Measurements from ENCODE around the gene AGGF1. TPM values are rescaled to one million over a fixed set of nuclear protein-coding genes. Genes with fewer than 3 reads are reported as not detected.
A peak's percentile ranks its signal among the peaks of the same experiment; 100 is the strongest.

AGGF1 gene
- total and polyA plus RNA-seq, 7 experiments from 2014 or later: 17.2 to 33.3 (median 29.2) TPM

DNA sequence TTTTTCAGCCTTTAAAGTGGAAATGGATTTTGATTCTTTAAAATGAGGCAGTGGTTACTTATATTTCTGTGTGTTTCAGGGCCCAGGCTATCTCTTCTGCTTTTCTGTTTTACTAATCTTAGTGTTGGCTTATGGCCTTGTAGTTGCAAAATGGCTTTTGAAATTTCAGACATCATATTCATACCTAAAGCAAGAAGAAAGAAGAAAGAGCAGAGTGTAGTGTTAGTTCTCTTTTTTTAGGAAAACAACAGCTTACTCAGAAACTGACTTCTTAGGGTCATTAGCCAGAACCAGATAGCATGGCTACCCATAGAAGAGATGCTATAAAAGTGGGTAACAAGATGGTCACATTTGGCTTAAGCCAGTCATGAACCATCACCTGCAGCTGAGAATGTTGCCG, 36.0 kb downstream of the AGGF1 start:
- POLR2A ChIA-PET: no interaction called here
- Histone ChIP-seq H3K4me1 (ENCODE audit: control insufficient read depth in 2 of 2, insufficient read depth in 2 of 2, low read length in 2 of 2) (no peaks in the 10 kb centered on the region), H3K9me3 (ENCODE audit: control insufficient read depth in 2 of 3, low read length in 3 of 3) (no peaks in the 10 kb centered on the region), H3K27me3 (ENCODE audit: control insufficient read depth in 2 of 2, insufficient read depth in 2 of 2, low read length in 2 of 2) (no peaks in the 10 kb centered on the region), H3K4me3 (ENCODE audit: low read length) (no peak overlapping the region), H3K27ac (ENCODE audit: low read depth, low read length) (no peak overlapping the region), H3K36me3 (ENCODE audit: control insufficient read depth in 2 of 3, insufficient read depth in 3 of 3, low read length in 3 of 3) (peaks cover 6 to 34% (median 7%) of the 10 kb centered on the region in 3 experiments)
- ATAC-seq (no peak), DNase-seq (no peak)
- CTCF ChIA-PET: no interaction called here
- H3K4me3 Mint-ChIP-seq: no peak overlapping the region
- no peaks in the 10 kb centered on the region for H3K9me3 Mint-ChIP-seq
- peak overlapping the region in 1 of 9 donors; percentile 7 for H3K27ac Mint-ChIP-seq
- peaks cover 0 to 14% (median 6%) of the 10 kb centered on the region in 7 donors for H3K4me1 Mint-ChIP-seq
- H3K27me3 Mint-ChIP-seq: no peaks in the 10 kb centered on the region
- intact Hi-C loops (cut with micrococcal nuclease): loop anchor here in 1 of 2 donors (10.0 kb wide), 1 partner anchor 1199 kb away; no protein-coding TSS in a partner anchor
- H3K36me3 Mint-ChIP-seq: peaks cover 18 to 78% (median 43%) of the 10 kb centered on the region in 5 donors

DNA sequence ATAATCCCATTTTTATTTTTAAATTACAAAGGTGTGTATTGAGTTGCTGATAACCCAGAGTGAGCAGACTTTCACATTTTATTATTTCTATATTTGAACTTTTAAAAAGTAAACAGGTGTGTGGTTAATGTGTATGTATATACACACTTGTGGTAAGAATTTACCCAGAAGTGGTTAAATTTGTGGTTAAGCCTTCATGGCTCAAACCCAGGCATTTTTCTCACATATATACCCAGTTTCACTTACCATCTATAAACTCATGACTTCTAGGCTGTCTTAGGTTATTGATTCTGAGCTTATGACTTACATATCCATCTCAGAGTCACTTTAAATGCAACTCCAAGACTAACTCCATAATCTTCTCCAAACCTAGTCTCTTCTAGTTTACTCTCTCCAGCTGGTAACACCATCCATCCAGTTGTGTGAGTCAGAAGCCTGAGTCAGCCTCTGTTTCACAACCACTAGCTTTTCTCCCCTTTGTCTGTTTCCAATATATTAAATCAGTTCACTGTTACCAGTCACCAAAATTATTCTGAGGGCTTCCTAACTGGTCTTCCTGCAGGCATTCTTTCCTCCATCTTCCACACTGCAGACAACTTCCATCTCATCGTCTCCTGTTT, 36.7 kb downstream of the AGGF1 start:
- peak overlapping the region in 1 of 9 donors; percentile 7 for H3K27ac Mint-ChIP-seq
- intact Hi-C loops (cut with micrococcal nuclease): loop anchor here in 1 of 2 donors (10.0 kb wide), 1 partner anchor 1198 kb away; no protein-coding TSS in a partner anchor
- DNase-seq: no peak
- ChIA-PET POLR2A (interaction anchor here (1.0 kb wide), 1 partner anchor 33 kb away, joined by 3 read pairs; no protein-coding TSS in a partner anchor), CTCF (interaction anchor here (1.2 kb wide), 1 partner anchor 31 kb away, joined by 3 read pairs; no protein-coding TSS in a partner anchor)
- no peaks in the 10 kb centered on the region for H3K9me3 ChIP-seq (ENCODE audit: control insufficient read depth in 2 of 3, low read length in 3 of 3)
- H3K36me3 ChIP-seq (ENCODE audit: control insufficient read depth in 2 of 3, insufficient read depth in 3 of 3, low read length in 3 of 3): peaks cover under 1 to 26% (median 6%) of the 10 kb centered on the region in 3 experiments
- peaks cover 18 to 71% (median 39%) of the 10 kb centered on the region in 5 donors for H3K36me3 Mint-ChIP-seq
- peaks cover 0 to 14% (median 6%) of the 10 kb centered on the region in 7 donors for H3K4me1 Mint-ChIP-seq
- no peaks in the 10 kb centered on the region for H3K4me1 ChIP-seq (ENCODE audit: control insufficient read depth in 2 of 2, insufficient read depth in 2 of 2, low read length in 2 of 2)
- H3K4me3 ChIP-seq (ENCODE audit: low read length): no peak overlapping the region
- H3K4me3 Mint-ChIP-seq: no peak overlapping the region
- no peaks in the 10 kb centered on the region for H3K9me3 Mint-ChIP-seq
- no peak overlapping the region for H3K27ac ChIP-seq (ENCODE audit: low read depth, low read length)
- ATAC-seq: peak; percentile 47
- H3K27me3 ChIP-seq (ENCODE audit: control insufficient read depth in 2 of 2, insufficient read depth in 2 of 2, low read length in 2 of 2): no peaks in the 10 kb centered on the region
- H3K27me3 Mint-ChIP-seq: no peaks in the 10 kb centered on the region

DNA sequence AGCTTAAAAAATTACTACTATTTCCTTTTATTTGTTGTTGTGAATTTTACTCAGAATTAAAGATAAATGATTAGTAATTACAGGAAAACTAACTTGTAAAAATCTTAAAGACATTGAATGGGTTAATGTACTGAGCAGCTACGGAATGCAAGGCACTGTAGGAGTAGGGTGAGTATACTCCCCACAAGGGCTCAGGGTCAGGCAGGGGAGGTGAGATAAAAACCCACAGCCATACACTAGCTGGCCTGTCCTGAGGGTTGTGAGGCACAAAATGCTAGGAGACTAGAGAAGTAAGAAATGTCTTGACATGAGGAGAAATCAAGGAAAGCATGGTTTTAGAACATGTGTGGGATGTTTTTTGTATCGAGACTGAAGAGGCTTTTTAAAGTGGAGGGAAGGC, 43.5 kb downstream of the AGGF1 start:
- no peaks in the 10 kb centered on the region for H3K27me3 ChIP-seq (ENCODE audit: control insufficient read depth in 2 of 2, insufficient read depth in 2 of 2, low read length in 2 of 2)
- intact Hi-C loops (cut with micrococcal nuclease): no loop called here
- peaks cover 3 to 4% of the 10 kb centered on the region in 2 donors for H3K4me1 ChIP-seq (ENCODE audit: control insufficient read depth in 2 of 2, insufficient read depth in 2 of 2, low read length in 2 of 2)
- no peaks in the 10 kb centered on the region for H3K9me3 ChIP-seq (ENCODE audit: control insufficient read depth in 2 of 3, low read length in 3 of 3)
- H3K4me3 ChIP-seq (ENCODE audit: low read length): no peak overlapping the region
- Mint-ChIP-seq H3K4me3 (no peak overlapping the region), H3K9me3 (peaks cover 0 to 1% (median 0%) of the 10 kb centered on the region in 11 donors), H3K36me3 (peaks cover 6 to 28% (median 17%) of the 10 kb centered on the region in 5 donors), H3K27ac (no peak overlapping the region), H3K27me3 (no peaks in the 10 kb centered on the region), H3K4me1 (peaks cover 8 to 16% (median 11%) of the 10 kb centered on the region in 7 donors)
- ChIA-PET POLR2A (no interaction called here), CTCF (no interaction called here)
- no peak overlapping the region for H3K27ac ChIP-seq (ENCODE audit: low read depth, low read length)
- H3K36me3 ChIP-seq (ENCODE audit: control insufficient read depth in 2 of 3, insufficient read depth in 3 of 3, low read length in 3 of 3): peaks cover 0 to 8% (median 0%) of the 10 kb centered on the region in 3 experiments
- no peak for DNase-seq
- no peak for ATAC-seq

DNA sequence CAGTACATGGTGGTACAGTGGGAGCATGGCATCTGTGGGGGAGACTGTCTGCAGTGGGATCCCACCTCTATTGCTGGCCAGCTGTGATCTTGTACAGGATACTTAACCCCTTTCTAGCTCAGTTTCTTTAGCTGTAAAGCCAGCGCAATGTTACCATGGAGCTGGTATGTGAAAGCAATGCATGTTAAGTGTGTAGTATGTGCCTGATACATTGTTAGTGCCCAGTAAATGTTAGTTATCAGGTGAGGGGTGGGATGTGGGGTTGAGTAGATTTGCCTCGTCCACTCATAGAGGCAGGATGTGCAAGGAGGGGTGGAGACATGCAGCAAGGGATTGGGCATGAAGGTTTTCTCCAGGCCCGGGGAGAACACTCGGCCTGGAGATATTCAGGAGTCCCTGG, 44.5 kb downstream of the AGGF1 start:
- H3K36me3 Mint-ChIP-seq: peaks cover 5 to 18% (median 9%) of the 10 kb centered on the region in 5 donors
- CTCF ChIA-PET: no interaction called here
- H3K9me3 ChIP-seq (ENCODE audit: control insufficient read depth in 2 of 3, low read length in 3 of 3): no peaks in the 10 kb centered on the region
- peaks cover 0 to 8% (median 0%) of the 10 kb centered on the region in 3 experiments for H3K36me3 ChIP-seq (ENCODE audit: control insufficient read depth in 2 of 3, insufficient read depth in 3 of 3, low read length in 3 of 3)
- no peaks in the 10 kb centered on the region for H3K27me3 ChIP-seq (ENCODE audit: control insufficient read depth in 2 of 2, insufficient read depth in 2 of 2, low read length in 2 of 2)
- H3K4me1 Mint-ChIP-seq: peaks cover 8 to 16% (median 11%) of the 10 kb centered on the region in 7 donors
- ATAC-seq (no peak), DNase-seq (no peak)
- POLR2A ChIA-PET: no interaction called here
- H3K27ac ChIP-seq (ENCODE audit: low read depth, low read length): no peak overlapping the region
- H3K27ac Mint-ChIP-seq: peak overlapping the region in 2 of 9 donors; percentile 45 to 46
- peaks cover 3 to 4% of the 10 kb centered on the region in 2 donors for H3K4me1 ChIP-seq (ENCODE audit: control insufficient read depth in 2 of 2, insufficient read depth in 2 of 2, low read length in 2 of 2)
- intact Hi-C loops (cut with micrococcal nuclease): no loop called here
- no peak overlapping the region for H3K4me3 ChIP-seq (ENCODE audit: low read length)
- no peak overlapping the region for H3K4me3 Mint-ChIP-seq
- H3K27me3 Mint-ChIP-seq: no peaks in the 10 kb centered on the region
- H3K9me3 Mint-ChIP-seq: peaks cover 0 to 1% (median 0%) of the 10 kb centered on the region in 11 donors

DNA sequence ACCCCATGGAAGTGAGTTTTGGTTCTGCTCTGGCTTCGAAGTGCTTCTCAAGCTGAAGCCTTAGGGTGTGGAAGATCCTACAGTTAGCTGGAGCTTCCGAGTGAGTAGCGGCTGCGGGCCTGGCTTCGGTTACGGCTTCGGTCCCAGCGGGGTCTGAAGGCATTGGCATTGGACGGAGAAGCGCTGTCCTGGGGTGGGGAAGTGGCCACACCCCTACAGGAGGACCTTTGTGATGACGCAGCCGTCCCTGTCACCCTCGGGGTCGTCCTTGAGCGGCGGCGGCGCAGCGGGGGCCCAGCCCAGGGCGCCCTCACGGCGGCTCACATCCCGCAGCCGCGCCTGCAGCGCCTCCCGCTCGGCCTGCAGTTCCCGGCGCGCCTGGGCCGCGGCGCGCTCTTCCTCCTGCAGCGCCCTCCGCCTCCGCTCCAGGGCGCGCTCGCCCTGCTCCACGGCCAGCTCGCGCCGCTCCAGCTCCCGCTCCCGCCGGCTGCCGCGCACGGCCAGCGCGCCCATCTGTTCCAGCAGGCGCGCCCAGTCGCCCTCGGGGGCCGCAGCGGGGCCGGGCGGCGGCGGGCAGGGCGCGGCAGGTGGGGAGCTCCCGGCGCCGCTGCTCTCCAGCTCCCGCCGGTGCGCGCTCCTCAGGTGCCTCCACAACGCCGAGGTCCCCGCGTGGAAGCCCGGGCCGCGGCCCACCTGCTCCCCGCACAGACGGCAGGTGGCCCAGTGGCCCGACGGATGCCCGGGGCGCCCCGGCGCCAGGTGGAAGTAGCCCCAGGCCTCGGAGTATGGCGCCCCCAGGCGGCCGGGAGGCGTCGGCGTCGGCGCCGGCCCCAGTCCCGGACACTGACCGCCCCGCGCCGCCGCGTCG, 47.0 kb downstream of the AGGF1 start:
- Mint-ChIP-seq H3K36me3 (peaks cover 0 to 13% (median 7%) of the 10 kb centered on the region in 5 donors), H3K9me3 (peaks cover 0 to 1% (median 0%) of the 10 kb centered on the region in 11 donors), H3K27ac (no peak overlapping the region), H3K4me3 (peak overlapping the region; percentile 46 to 80 (median 62)), H3K27me3 (no peaks in the 10 kb centered on the region), H3K4me1 (peaks cover 8 to 16% (median 11%) of the 10 kb centered on the region in 7 donors)
- ChIA-PET CTCF (interaction anchor here (0.7 to 1.9 kb wide), 5 partner anchors 11 to 210 kb away, joined by 3 to 6 read pairs (median 4); partner anchors contain the start of gene ZBED3), POLR2A (interaction anchor here (1.7 kb wide), 1 partner anchor 9 kb away, joined by 7 read pairs; the partner anchor contains the start of gene ZBED3)
- DNase-seq: peak; percentile 12 to 78 (median 39)
- no peak overlapping the region for H3K27ac ChIP-seq (ENCODE audit: low read depth, low read length)
- H3K4me3 ChIP-seq (ENCODE audit: low read length): peak overlapping the region; percentile 20
- H3K27me3 ChIP-seq (ENCODE audit: control insufficient read depth in 2 of 2, insufficient read depth in 2 of 2, low read length in 2 of 2): no peaks in the 10 kb centered on the region
- H3K9me3 ChIP-seq (ENCODE audit: control insufficient read depth in 2 of 3, low read length in 3 of 3): no peaks in the 10 kb centered on the region
- intact Hi-C loops (cut with micrococcal nuclease): loop anchor here (1.0 to 2.0 kb wide), 2 partner anchors 46 to 209 kb away; partner anchors contain the start of gene AGGF1 (in 1 of the 2)
- H3K36me3 ChIP-seq (ENCODE audit: control insufficient read depth in 2 of 3, insufficient read depth in 3 of 3, low read length in 3 of 3): no peaks in the 10 kb centered on the region
- H3K4me1 ChIP-seq (ENCODE audit: control insufficient read depth in 2 of 2, insufficient read depth in 2 of 2, low read length in 2 of 2): peaks cover 3 to 4% of the 10 kb centered on the region in 2 donors
- peak; percentile 88 for ATAC-seq

DNA sequence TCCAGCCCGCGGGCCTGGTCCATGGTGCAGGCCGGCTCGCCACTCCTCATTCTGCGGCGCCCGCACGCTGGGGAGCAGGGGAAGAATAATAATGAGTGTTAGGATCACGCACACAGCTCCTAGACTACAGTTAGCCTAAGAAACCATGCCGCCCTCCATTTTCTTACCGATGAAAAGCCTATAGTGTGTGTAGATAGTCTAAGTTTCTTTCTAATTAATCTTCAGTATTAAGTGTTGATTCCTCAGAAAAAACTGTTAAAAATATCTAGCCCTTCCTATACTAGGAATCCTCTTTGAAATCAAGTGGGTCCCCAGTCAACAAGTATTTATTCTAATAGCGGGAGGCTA, 47.6 kb downstream of the AGGF1 start:
- H3K36me3 Mint-ChIP-seq: peaks cover 0 to 13% (median 9%) of the 10 kb centered on the region in 5 donors
- no peak overlapping the region for H3K27ac Mint-ChIP-seq

More for the DNA sequence above, 47.6 kb downstream of the AGGF1 start:
- peak overlapping the region; percentile 20 for H3K4me3 ChIP-seq (ENCODE audit: low read length)
- Mint-ChIP-seq H3K27me3 (no peaks in the 10 kb centered on the region), H3K4me1 (peaks cover 8 to 16% (median 11%) of the 10 kb centered on the region in 7 donors), H3K4me3 (peak overlapping the region; percentile 53 to 80 (median 62)), H3K9me3 (peaks cover 0 to 1% (median 0%) of the 10 kb centered on the region in 11 donors)
- no peaks in the 10 kb centered on the region for H3K27me3 ChIP-seq (ENCODE audit: control insufficient read depth in 2 of 2, insufficient read depth in 2 of 2, low read length in 2 of 2)
- no peaks in the 10 kb centered on the region for H3K9me3 ChIP-seq (ENCODE audit: control insufficient read depth in 2 of 3, low read length in 3 of 3)
- no peak for ATAC-seq
- ChIA-PET CTCF (interaction anchor here (0.7 to 1.9 kb wide), 7 partner anchors 9 to 210 kb away, joined by 3 to 6 read pairs (median 3); partner anchors contain the start of gene ZBED3), POLR2A (interaction anchor here (1.7 kb wide), 1 partner anchor 9 kb away, joined by 7 read pairs; the partner anchor contains the start of gene ZBED3)
- H3K36me3 ChIP-seq (ENCODE audit: control insufficient read depth in 2 of 3, insufficient read depth in 3 of 3, low read length in 3 of 3): no peaks in the 10 kb centered on the region
- peaks cover 3 to 4% of the 10 kb centered on the region in 2 donors for H3K4me1 ChIP-seq (ENCODE audit: control insufficient read depth in 2 of 2, insufficient read depth in 2 of 2, low read length in 2 of 2)
- intact Hi-C loops (cut with micrococcal nuclease): loop anchor here (1.0 to 2.0 kb wide), 2 partner anchors 47 to 210 kb away; partner anchors contain the start of gene AGGF1 (in 1 of the 2)
- peak in 1 of 9 donors; percentile 10 for DNase-seq
- H3K27ac ChIP-seq (ENCODE audit: low read depth, low read length): no peak overlapping the region
